Measurements from ENCODE around the gene LRRN2.

DNA sequence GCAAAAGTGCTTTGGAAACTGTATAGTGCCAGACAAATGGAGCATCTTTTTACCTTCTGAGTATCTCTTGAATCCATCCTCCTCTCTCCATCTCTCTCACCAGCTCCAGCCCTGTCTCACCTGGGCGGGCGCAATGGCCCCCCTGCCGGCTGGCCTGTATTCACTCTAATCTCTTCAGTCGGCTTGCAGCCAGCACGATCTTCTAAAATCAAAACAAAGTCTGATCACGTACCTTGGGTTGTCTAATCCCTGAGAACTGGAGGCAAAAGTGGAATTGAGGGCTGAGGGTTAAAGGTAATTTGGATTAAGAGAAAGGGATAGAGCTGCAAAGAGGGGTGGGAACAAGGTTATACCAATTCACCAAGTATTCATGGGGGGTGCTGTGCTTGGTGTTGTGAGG is 46.0 kb upstream of the LRRN2 start:
- TF ChIP-seq, protein P1, sequence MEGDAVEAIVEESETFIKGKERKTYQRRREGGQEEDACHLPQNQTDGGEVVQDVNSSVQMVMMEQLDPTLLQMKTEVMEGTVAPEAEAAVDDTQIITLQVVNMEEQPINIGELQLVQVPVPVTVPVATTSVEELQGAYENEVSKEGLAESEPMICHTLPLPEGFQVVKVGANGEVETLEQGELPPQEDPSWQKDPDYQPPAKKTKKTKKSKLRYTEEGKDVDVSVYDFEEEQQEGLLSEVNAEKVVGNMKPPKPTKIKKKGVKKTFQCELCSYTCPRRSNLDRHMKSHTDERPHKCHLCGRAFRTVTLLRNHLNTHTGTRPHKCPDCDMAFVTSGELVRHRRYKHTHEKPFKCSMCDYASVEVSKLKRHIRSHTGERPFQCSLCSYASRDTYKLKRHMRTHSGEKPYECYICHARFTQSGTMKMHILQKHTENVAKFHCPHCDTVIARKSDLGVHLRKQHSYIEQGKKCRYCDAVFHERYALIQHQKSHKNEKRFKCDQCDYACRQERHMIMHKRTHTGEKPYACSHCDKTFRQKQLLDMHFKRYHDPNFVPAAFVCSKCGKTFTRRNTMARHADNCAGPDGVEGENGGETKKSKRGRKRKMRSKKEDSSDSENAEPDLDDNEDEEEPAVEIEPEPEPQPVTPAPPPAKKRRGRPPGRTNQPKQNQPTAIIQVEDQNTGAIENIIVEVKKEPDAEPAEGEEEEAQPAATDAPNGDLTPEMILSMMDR (IDR thresholded peaks at IDR 0.05; ENCODE audit: control extremely low read depth in 1 of 3, insufficient read depth in 1 of 3, low read depth in 1 of 3, low read length in 3 of 3) = no peak
- TF ChIP-seq CREB1 (IDR thresholded peaks at IDR 0.05) = no peak
- TF ChIP-seq BRCA1 (IDR thresholded peaks at IDR 0.05; ENCODE audit: low read depth, low read length) = no peak
- TF ChIP-seq JUND (IDR thresholded peaks at IDR 0.05; ENCODE audit: low read length) = no peak
- no peak for TF ChIP-seq RBBP5 (IDR thresholded peaks at IDR 0.05; ENCODE audit: borderline replicate concordance, low read depth, low read length)
